ENCODE results near the gene C19orf44. TPM values are rescaled to one million over a fixed set of nuclear protein-coding genes. Genes with fewer than 3 reads are reported as not detected.

Gene C19orf44
- total and polyA plus RNA-seq, 3 donors from 2014 or later, result 13.6 to 40.9 (median 35.4) TPM

GRCh38 chr19:16522559-16523377 is 26.6 kb downstream of the C19orf44 start:
- Histone ChIP-seq H3K27me3 (no peaks in the 10 kb centered on the region), H3K4me3 (no peak overlapping the region), H3K36me3 (ENCODE audit: low read depth, missing control alignments) (no peaks in the 10 kb centered on the region), H3K9me3 (no peaks in the 10 kb centered on the region), H3K27ac (no peak overlapping the region), H3K4me1 (peaks cover 5% of the 10 kb centered on the region)
- intact Hi-C loops (cut with DNase I; ENCODE audit: low total_unique reads), result no loop called here
- 95 to 96% methylated on average over 8 to 25 of the region's 25 CpGs for WGBS, 2 donors
- TF ChIP-seq POLR2A (IDR thresholded peaks at IDR 0.05), result no peak
- TF ChIP-seq CTCF (IDR thresholded peaks at IDR 0.05), result no peak
- no peak for DNase-seq

- H3K4me3 ChIP-seq, result peak overlapping the region in 1 of 2 donors; percentile 39
- H3K4me1 ChIP-seq, result peaks cover 2% of the 10 kb centered on the region
- peak; percentile 43 for DNase-seq
- no peak for TF ChIP-seq CTCF (IDR thresholded peaks at IDR 0.05)
- no peak for TF ChIP-seq POLR2A (IDR thresholded peaks at IDR 0.05)
- no peak overlapping the region for H3K27ac ChIP-seq
- H3K27me3 ChIP-seq, result no peaks in the 10 kb centered on the region
- 83 to 89% methylated on average over 15 to 54 of the region's 54 CpGs for WGBS, 2 donors
- H3K9me3 ChIP-seq, result no peaks in the 10 kb centered on the region
- no peaks in the 10 kb centered on the region for H3K36me3 ChIP-seq (ENCODE audit: low read depth, missing control alignments)
- intact Hi-C loops (cut with DNase I; ENCODE audit: low total_unique reads), result no loop called here
Observed at GRCh38 chr19:16524991-16525734, 29.0 kb downstream of the C19orf44 start.

- intact Hi-C loops (cut with DNase I; ENCODE audit: low total_unique reads), result no loop called here
- no peak for DNase-seq
- Histone ChIP-seq H3K4me3 (peak overlapping the region in 1 of 2 donors; percentile 39), H3K4me1 (no peaks in the 10 kb centered on the region), H3K9me3 (no peaks in the 10 kb centered on the region), H3K27me3 (no peaks in the 10 kb centered on the region), H3K36me3 (ENCODE audit: low read depth, missing control alignments) (no peaks in the 10 kb centered on the region), H3K27ac (no peak overlapping the region)
- TF ChIP-seq POLR2A (IDR thresholded peaks at IDR 0.05) (no peak), CTCF (IDR thresholded peaks at IDR 0.05) (no peak)
- 75 to 84% methylated on average over 22 to 29 of the region's 29 CpGs for WGBS, 2 donors
Observed at GRCh38 chr19:16525751-16526481, 29.7 kb downstream of the C19orf44 start.

- 77 to 80% methylated on average over 10 to 12 of the region's 14 CpGs for WGBS, 2 donors
Observed at GRCh38 chr19:16527334-16527935, 31.2 kb downstream of the C19orf44 start.

More at GRCh38 chr19:16527334-16527935, 31.2 kb downstream of the C19orf44 start:
- Histone ChIP-seq H3K36me3 (ENCODE audit: low read depth, missing control alignments) (no peaks in the 10 kb centered on the region), H3K27ac (no peak overlapping the region), H3K4me1 (no peaks in the 10 kb centered on the region), H3K27me3 (no peaks in the 10 kb centered on the region), H3K9me3 (no peaks in the 10 kb centered on the region), H3K4me3 (no peak overlapping the region)
- DNase-seq, result no peak
- TF ChIP-seq CTCF (IDR thresholded peaks at IDR 0.05), result no peak
- TF ChIP-seq POLR2A (IDR thresholded peaks at IDR 0.05), result no peak
- intact Hi-C loops (cut with DNase I; ENCODE audit: low total_unique reads), result no loop called here
